Measurements from ENCODE around the gene UQCC2. TPM values are rescaled to one million over a fixed set of nuclear protein-coding genes. Genes with fewer than 3 reads are reported as not detected.

The UQCC2 gene
- total and polyA plus RNA-seq, 4 experiments from 2014 or later: 22.8 to 57.9 (median 34.6) TPM

DNA sequence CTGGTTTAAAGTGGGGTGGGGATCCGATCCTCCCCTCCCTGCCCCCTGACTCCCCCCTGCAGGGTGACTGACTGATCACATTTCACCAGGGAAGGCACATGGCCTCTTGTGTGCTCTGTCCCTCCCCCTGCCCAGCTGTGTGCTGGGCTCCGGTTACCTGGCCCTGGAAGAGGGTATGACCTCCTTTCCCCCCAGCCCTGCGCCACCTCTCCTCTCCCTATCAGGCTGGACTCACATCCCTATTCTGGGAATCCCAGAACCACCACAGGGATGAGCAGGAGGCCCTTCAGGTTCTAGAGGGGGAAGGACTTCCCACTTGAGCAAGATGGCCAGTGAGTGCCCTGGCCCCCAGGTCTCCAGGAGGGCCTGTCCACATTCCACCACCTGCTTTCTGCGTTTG, 37.3 kb upstream of the UQCC2 start:
- Mint-ChIP-seq H3K4me3 (no peak overlapping the region), H3K36me3 (no peaks in the 10 kb centered on the region), H3K27me3 (peaks cover 0 to 7% of the 10 kb centered on the region in 2 donors), H3K9me3 (no peaks in the 10 kb centered on the region), H3K27ac (no peak overlapping the region), H3K4me1 (peaks cover 0 to 4% (median 3%) of the 10 kb centered on the region in 4 donors)
- Histone ChIP-seq H3K27ac (ENCODE audit: low read depth, low read length) (no peak overlapping the region), H3K36me3 (ENCODE audit: insufficient read depth, low read length) (no peaks in the 10 kb centered on the region), H3K9me3 (ENCODE audit: control insufficient read depth in 1 of 2, low read length in 2 of 2) (no peaks in the 10 kb centered on the region), H3K4me3 (ENCODE audit: low read length in 2 of 2) (no peak overlapping the region), H3K27me3 (ENCODE audit: insufficient read depth, low read length) (peaks cover 2% of the 10 kb centered on the region), H3K4me1 (ENCODE audit: insufficient read depth, low read length) (no peaks in the 10 kb centered on the region)
- ChIA-PET CTCF (ENCODE audit: partially characterized antibody) (interaction anchor here (0.7 kb wide), 1 partner anchor 22 kb away, joined by 3 read pairs; no protein-coding TSS in a partner anchor), POLR2A (ENCODE audit: partially characterized antibody) (interaction anchor here (0.6 kb wide), 1 partner anchor 525 kb away, joined by 5 read pairs; no protein-coding TSS in a partner anchor)
- no peak for DNase-seq
- intact Hi-C loops (cut with micrococcal nuclease): no loop called here

DNA sequence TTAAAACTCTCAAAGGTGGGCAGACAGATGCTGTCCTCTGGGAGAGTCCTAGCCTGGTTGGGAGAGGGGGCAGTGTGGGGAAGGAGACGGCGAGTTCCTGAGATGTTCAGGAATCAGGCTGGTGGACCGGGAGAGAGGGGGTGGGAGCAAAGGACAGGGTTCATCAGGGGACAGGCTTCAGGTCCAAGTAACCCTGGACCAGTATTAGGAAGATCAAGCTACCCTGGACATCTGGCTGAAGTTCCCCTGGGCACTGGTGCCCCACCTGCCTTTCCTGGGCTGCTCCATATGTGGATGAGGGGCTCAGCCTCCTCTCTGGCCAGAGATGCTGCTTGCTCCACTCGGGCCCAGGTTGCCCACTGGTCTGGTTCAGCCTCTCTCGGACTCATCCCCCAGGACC, 36.3 kb upstream of the UQCC2 start:
- no peak overlapping the region for H3K27ac ChIP-seq (ENCODE audit: low read depth, low read length)
- ChIA-PET POLR2A (ENCODE audit: partially characterized antibody) (no interaction called here), CTCF (ENCODE audit: partially characterized antibody) (interaction anchor here (0.6 to 1.1 kb wide), 2 partner anchors 21 to 416 kb away, joined by 3 read pairs; no protein-coding TSS in a partner anchor)
- DNase-seq: no peak
- intact Hi-C loops (cut with micrococcal nuclease): no loop called here
- no peaks in the 10 kb centered on the region for H3K9me3 ChIP-seq (ENCODE audit: control insufficient read depth in 1 of 2, low read length in 2 of 2)
- peaks cover 0 to 4% (median 3%) of the 10 kb centered on the region in 4 donors for H3K4me1 Mint-ChIP-seq
- H3K9me3 Mint-ChIP-seq: no peaks in the 10 kb centered on the region
- H3K36me3 ChIP-seq (ENCODE audit: insufficient read depth, low read length): no peaks in the 10 kb centered on the region
- H3K27me3 Mint-ChIP-seq: peaks cover 0 to 7% of the 10 kb centered on the region in 2 donors
- H3K4me3 Mint-ChIP-seq: no peak overlapping the region
- H3K36me3 Mint-ChIP-seq: no peaks in the 10 kb centered on the region
- no peak overlapping the region for H3K27ac Mint-ChIP-seq
- H3K4me3 ChIP-seq (ENCODE audit: low read length in 2 of 2): no peak overlapping the region
- no peaks in the 10 kb centered on the region for H3K4me1 ChIP-seq (ENCODE audit: insufficient read depth, low read length)
- H3K27me3 ChIP-seq (ENCODE audit: insufficient read depth, low read length): peaks cover 5% of the 10 kb centered on the region

DNA sequence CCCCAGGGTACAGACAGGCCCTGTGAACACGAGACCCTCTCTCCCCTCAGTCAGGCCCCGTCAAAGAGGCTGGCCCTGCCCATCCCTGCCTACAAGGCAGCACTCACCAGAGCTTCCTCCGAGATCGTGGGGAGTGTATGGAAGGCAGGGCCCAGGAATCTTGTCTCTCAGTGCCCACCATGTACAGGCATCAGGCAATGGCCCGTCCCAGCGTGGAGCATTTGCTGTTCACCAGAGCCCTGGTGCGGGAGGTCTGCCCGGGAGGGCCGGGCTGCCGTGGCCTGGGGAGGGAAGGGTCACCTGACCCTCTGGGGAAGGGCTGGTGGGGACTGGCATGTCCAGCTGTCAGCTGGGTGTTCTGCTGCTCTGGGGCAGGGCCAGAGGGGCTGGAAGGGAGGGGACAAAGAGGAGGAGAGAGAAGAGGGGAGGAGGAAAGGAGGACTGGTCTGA, 35.2 kb upstream of the UQCC2 start, which contains the start of gene IP6K3:
TSS of gene IP6K3 (minus strand) at position 255 of the 450 bp plus-strand sequence. CDS start 11,429 bp downstream, outside the sequence.
- ChIA-PET CTCF (ENCODE audit: partially characterized antibody) (interaction anchor here (1.0 to 5.1 kb wide), 4 partner anchors 21 to 280 kb away, joined by 3 to 42 read pairs (median 5); partner anchors contain the start of gene UQCC2), POLR2A (ENCODE audit: partially characterized antibody) (no interaction called here)

DNA sequence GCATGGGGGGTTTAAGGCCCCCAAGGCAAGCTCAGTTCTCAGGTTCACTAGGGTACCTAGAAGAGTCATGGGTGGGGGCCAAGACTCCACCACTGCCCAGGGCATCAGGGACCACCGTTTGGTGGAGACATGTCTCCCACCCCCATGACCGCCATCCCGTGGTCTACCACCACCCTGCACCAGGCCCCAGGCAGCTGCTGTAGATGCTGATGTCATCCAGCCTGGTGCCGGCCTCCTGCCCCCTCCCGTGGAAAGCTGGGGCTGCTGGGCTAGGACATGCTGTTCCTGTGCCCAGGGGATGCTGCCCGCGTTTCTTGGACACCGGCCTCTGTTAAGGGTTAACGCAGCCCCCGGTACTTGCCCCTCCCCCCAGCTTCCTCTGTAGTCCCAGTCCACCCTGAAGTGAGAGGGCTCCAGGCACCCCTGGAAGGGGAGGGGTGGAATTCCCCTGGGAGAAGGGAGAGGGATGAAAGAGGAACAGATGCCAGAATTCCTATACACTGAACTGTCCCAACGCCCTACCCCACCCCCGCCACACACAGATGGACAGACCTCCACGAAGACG, 34.6 kb upstream of the UQCC2 start:
- Histone ChIP-seq H3K27me3 (ENCODE audit: insufficient read depth, low read length) (peaks cover 7% of the 10 kb centered on the region), H3K27ac (ENCODE audit: low read depth, low read length) (no peak overlapping the region), H3K9me3 (ENCODE audit: control insufficient read depth in 1 of 2, low read length in 2 of 2) (no peaks in the 10 kb centered on the region), H3K4me3 (ENCODE audit: low read length in 2 of 2) (no peak overlapping the region), H3K36me3 (ENCODE audit: insufficient read depth, low read length) (no peaks in the 10 kb centered on the region), H3K4me1 (ENCODE audit: insufficient read depth, low read length) (no peaks in the 10 kb centered on the region)
- no peak for DNase-seq
- Mint-ChIP-seq H3K4me3 (no peak overlapping the region), H3K4me1 (peaks cover 0 to 4% (median 3%) of the 10 kb centered on the region in 4 donors), H3K27ac (no peak overlapping the region), H3K27me3 (peaks cover 0 to 7% of the 10 kb centered on the region in 2 donors), H3K36me3 (no peaks in the 10 kb centered on the region), H3K9me3 (no peaks in the 10 kb centered on the region)
- intact Hi-C loops (cut with micrococcal nuclease): no loop called here
- ChIA-PET CTCF (ENCODE audit: partially characterized antibody) (interaction anchor here (1.0 to 5.1 kb wide), 5 partner anchors 8 to 280 kb away, joined by 3 to 42 read pairs (median 7); partner anchors contain the start of gene UQCC2), POLR2A (ENCODE audit: partially characterized antibody) (no interaction called here)

More for the DNA sequence above, 35.2 kb upstream of the UQCC2 start, which contains the start of gene IP6K3:
- no peak within 1 kb of the TSS for H3K27ac Mint-ChIP-seq
- H3K27me3 Mint-ChIP-seq: peaks cover 0 to 7% of the 10 kb centered on the region in 2 donors
- no peaks in the 10 kb centered on the region for H3K9me3 Mint-ChIP-seq
- Histone ChIP-seq H3K27me3 (ENCODE audit: insufficient read depth, low read length) (peaks cover 7% of the 10 kb centered on the region), H3K27ac (ENCODE audit: low read depth, low read length) (no peak within 1 kb of the TSS), H3K4me3 (ENCODE audit: low read length in 2 of 2) (no peak within 1 kb of the TSS), H3K9me3 (ENCODE audit: control insufficient read depth in 1 of 2, low read length in 2 of 2) (no peaks in the 10 kb centered on the region), H3K4me1 (ENCODE audit: insufficient read depth, low read length) (no peaks in the 10 kb centered on the region), H3K36me3 (ENCODE audit: insufficient read depth, low read length) (no peaks in the 10 kb centered on the region)
- H3K36me3 Mint-ChIP-seq: no peaks in the 10 kb centered on the region
- no peak for DNase-seq
- peaks cover 0 to 4% (median 3%) of the 10 kb centered on the region in 4 donors for H3K4me1 Mint-ChIP-seq
- H3K4me3 Mint-ChIP-seq: no peak within 1 kb of the TSS
- intact Hi-C loops (cut with micrococcal nuclease): no loop called here

DNA sequence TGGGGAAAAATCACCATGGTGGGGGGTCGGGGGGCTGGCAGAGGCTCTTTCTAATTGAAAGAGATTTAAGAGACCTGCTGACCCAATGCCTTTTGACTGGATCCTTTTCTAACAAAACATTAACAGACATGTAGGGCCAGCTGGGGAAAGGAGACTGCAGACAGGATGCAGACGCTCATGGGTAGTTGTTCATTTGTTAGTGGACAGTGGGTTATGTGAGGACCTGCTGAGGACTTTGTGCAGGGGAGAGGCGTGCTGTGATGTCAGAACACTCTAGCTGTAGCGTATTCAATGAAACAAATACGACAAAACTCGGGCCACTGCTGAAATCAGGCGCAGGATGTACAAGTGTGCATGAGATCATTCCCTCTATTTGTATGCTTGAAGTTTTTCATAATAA, 34.0 kb upstream of the UQCC2 start:
- Histone ChIP-seq H3K9me3 (ENCODE audit: control insufficient read depth in 1 of 2, low read length in 2 of 2) (no peaks in the 10 kb centered on the region), H3K36me3 (ENCODE audit: insufficient read depth, low read length) (no peaks in the 10 kb centered on the region), H3K27ac (ENCODE audit: low read depth, low read length) (no peak overlapping the region), H3K4me3 (ENCODE audit: low read length in 2 of 2) (no peak overlapping the region), H3K4me1 (ENCODE audit: insufficient read depth, low read length) (no peaks in the 10 kb centered on the region), H3K27me3 (ENCODE audit: insufficient read depth, low read length) (peaks cover 7% of the 10 kb centered on the region)
- no peak overlapping the region for H3K4me3 Mint-ChIP-seq
- peak overlapping the region in 1 of 7 donors; percentile 47 for H3K27ac Mint-ChIP-seq
- POLR2A ChIA-PET (ENCODE audit: partially characterized antibody): interaction anchor here (1.2 kb wide), 1 partner anchor 34 kb away, joined by 4 read pairs; the partner anchor contains the start of gene UQCC2
- intact Hi-C loops (cut with micrococcal nuclease): loop anchor here (2.0 kb wide), 1 partner anchor 161 kb away; no protein-coding TSS in a partner anchor
- CTCF ChIA-PET (ENCODE audit: partially characterized antibody): interaction anchor here (1.0 to 5.1 kb wide), 5 partner anchors 8 to 281 kb away, joined by 3 to 42 read pairs (median 7); partner anchors contain the start of gene UQCC2
- peaks cover 0 to 4% (median 3%) of the 10 kb centered on the region in 4 donors for H3K4me1 Mint-ChIP-seq
- H3K36me3 Mint-ChIP-seq: no peaks in the 10 kb centered on the region
- H3K9me3 Mint-ChIP-seq: no peaks in the 10 kb centered on the region
- H3K27me3 Mint-ChIP-seq: peaks cover 0 to 7% of the 10 kb centered on the region in 2 donors
- DNase-seq: no peak

DNA sequence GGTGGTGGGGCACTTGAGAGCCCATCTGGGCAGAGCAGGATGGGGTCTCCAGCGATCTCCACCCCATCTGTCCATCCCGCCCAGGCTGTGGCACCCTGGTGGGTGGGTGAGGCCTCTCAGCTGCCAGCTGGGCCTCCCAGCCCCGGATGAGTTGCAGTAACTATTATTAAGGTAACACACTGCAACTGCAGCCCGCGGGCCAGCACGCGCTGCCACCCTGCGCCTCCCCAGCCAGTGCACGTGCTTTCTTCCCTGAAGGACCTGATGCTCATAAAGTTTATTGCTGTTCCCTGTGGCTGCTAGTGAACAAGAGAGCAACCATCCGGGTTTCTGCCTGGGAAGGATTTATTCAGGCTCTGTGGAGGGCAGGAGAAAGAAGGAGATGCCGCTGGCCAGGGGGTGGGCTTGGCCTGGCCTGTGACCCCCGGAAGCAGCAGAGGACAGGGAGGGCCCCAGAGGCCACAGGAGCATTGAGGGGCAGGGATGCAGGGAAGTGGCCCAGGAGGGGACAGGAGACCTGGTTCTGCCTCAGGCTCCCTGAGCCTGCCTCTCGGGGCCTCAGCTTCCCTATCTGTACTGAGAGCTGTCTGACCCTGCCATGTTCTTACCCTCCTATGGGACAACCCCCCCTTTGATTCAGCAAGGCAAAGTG, 33.5 kb upstream of the UQCC2 start:
- Histone ChIP-seq H3K36me3 (ENCODE audit: insufficient read depth, low read length) (no peaks in the 10 kb centered on the region), H3K4me1 (ENCODE audit: insufficient read depth, low read length) (no peaks in the 10 kb centered on the region), H3K27me3 (ENCODE audit: insufficient read depth, low read length) (peaks cover 7% of the 10 kb centered on the region), H3K4me3 (ENCODE audit: low read length in 2 of 2) (no peak overlapping the region), H3K27ac (ENCODE audit: low read depth, low read length) (no peak overlapping the region), H3K9me3 (ENCODE audit: control insufficient read depth in 1 of 2, low read length in 2 of 2) (no peaks in the 10 kb centered on the region)
- ChIA-PET POLR2A (ENCODE audit: partially characterized antibody) (interaction anchor here (1.2 kb wide), 1 partner anchor 33 kb away, joined by 4 read pairs; the partner anchor contains the start of gene UQCC2), CTCF (ENCODE audit: partially characterized antibody) (interaction anchor here (0.6 to 5.1 kb wide), 15 partner anchors 9 to 498 kb away, joined by 3 to 42 read pairs (median 7); partner anchors contain the start of gene UQCC2)
- no peak overlapping the region for H3K4me3 Mint-ChIP-seq
- intact Hi-C loops (cut with micrococcal nuclease): loop anchor here (1.0 to 2.0 kb wide), 4 partner anchors 34 to 409 kb away; partner anchors contain the start of gene UQCC2
- H3K4me1 Mint-ChIP-seq: peaks cover 0 to 4% (median 3%) of the 10 kb centered on the region in 4 donors
- H3K36me3 Mint-ChIP-seq: no peaks in the 10 kb centered on the region
- peaks cover 0 to 7% of the 10 kb centered on the region in 2 donors for H3K27me3 Mint-ChIP-seq
- H3K9me3 Mint-ChIP-seq: no peaks in the 10 kb centered on the region
- DNase-seq: no peak
- H3K27ac Mint-ChIP-seq: no peak overlapping the region

All from CD4-positive, alpha-beta memory T cell (primary cell).